Measurements from ENCODE around the gene HOXA11. TPM values are rescaled to one million over a fixed set of nuclear protein-coding genes. Genes with fewer than 3 reads are reported as not detected.

HOXA11 gene
- total RNA-seq, 1 donor from 2014 or later: not detected

GRCh38 chr7:27147199-27148030 is 37.6 kb downstream of the HOXA11 start, which contains the start of gene HOXA6:
HOXA6 (minus strand) TSS chr7:27147774; CDS start chr7:27147749, 25 bp downstream.
- no peak for DNase-seq (ENCODE audit: low spot score)

- no peak for DNase-seq (ENCODE audit: low spot score)
Measured at GRCh38 chr7:27146491-27147198, 38.4 kb downstream of the HOXA11 start.

- no peak for DNase-seq (ENCODE audit: low spot score)
Measured at GRCh38 chr7:27145914-27146412, 39.1 kb downstream of the HOXA11 start.

- DNase-seq (ENCODE audit: low spot score): no peak
Measured at GRCh38 chr7:27145165-27145913, 39.7 kb downstream of the HOXA11 start.

DNA sequence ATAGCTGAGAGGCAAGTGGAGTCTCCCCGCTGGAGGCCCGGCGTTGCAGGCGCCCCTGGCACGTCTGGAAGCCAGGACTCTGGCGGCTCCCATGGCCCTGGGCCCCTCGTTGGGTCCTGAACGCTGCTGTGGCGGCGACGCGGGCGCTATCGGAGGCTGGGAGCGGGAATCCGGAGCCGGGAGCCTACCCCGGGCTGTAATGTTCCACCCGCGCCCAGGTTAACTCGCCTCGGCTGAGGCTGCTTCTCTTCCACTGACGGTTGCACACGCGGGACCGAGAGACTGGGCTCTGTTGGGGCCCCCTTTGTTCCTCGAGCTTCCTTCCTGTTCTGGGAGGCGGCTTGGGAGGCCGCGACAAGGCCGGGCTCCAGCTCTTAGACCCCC is 40.3 kb downstream of the HOXA11 start:
- DNase-seq (ENCODE audit: low spot score): no peak

DNA sequence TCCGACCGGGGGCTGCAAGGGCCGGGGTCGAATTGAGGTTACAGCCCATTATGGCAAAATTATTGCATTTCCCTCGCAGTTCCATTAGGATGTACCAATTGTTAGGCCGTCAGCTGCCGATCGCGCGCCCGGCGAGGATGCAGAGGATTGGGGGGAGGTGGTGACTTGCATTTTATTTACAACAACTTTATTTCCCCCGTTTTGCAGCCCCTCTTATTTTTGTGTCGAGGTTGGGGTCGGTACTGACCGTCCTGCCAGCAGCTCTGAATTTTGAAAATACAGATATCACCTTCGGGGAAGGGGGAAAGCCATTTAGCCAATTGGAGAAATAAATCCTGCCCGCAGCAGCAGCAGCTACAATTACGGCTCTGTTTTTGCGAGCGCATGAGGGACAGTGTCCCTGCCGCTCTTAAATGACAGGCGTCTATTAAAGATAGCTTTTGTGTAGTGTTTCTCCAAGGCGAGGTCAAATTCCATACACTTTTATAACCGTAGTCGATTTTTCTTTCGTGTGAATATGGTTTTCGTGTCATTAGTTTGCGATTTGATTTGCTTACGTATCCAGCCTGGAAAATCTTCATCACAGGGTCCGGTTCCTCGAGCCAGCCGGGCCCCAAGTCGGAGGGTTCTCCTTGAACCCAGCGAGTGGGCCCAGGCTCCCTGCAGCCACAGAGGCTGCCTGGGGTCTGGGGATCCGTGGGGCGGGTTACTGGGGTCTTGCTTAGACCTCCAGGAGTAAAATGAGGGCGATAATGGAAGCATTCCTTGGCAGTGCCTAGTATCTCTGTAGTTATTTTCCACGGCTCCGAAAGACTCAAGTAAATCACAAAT is 40.9 kb downstream of the HOXA11 start:
- DNase-seq (ENCODE audit: low spot score): no peak

DNA sequence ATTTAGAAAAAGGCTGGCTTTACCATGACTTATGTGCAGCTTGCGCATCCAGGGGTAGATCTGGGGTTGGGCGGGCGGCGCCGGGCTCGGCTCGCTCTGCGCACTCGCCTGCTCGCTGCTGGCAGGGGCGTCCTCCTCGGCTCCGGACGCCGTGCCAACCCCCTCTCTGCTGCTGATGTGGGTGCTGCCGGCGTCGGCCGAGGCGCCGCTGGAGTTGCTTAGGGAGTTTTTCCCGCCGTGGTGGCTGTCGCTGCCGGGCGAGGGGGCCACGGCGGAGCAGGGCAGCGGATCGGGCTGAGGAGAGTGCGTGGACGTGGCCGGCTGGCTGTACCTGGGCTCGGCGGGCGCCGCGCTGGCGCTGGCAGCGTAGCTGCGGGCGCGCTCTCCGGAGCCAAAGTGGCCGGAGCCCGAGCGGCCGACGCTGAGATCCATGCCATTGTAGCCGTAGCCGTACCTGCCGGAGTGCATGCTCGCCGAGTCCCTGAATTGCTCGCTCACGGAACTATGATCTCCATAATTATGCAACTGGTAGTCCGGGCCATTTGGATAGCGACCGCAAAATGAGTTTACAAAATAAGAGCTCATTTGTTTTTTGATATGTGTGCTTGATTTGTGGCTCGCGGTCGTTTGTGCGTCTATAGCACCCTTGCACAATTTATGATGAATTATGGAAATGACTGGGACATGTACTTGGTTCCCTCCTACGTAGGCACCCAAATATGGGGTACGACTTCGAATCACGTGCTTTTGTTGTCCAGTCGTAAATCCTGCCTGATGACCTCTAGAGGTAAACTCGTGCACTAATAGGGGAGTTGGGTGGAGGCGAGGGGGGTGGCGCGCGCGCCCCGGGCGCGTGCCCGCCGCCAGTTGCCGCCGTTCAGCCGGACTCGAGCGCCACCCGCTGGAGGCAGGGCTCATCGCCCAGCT is 41.7 kb downstream of the HOXA11 start, which contains the start of gene HOXA5:
Gene HOXA5 (minus strand): TSS at position 659 of the 927 bp plus-strand sequence. CDS start 74 bp downstream, at position 585.
- DNase-seq (ENCODE audit: low spot score): no peak

- no peak for DNase-seq (ENCODE audit: low spot score)
Measured at GRCh38 chr7:27142580-27143022, 42.4 kb downstream of the HOXA11 start.

DNA sequence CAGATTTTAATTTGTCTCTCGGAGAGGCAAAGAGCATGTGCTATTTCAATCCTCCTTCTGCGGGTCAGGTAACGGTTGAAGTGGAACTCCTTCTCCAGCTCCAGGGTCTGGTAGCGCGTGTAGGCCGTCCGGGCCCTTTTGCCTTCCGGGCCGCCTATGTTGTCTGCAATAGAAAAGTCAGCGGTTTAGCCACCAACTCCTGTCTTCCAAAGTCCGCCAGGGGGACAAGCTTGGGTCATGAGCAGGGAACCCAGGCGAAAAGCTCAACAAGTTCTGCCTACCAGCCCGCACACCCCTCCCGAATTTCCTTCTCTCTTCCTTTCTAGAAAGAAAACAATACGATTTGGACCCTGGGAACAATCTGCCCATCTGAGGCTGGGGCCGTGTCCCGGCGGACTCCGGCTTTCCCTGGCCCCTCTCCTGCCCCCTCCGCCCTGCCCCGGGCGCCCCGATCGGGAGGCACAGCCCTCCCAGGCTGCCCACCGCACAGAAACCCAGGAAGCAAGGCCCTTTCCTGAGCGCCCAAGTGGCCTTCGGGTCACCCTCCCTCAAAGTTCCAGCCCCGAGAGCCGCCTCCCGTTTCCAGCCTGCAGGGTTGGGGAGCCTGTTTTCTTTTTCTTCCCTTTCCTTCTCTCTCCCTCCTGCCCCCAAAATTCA is 43.0 kb downstream of the HOXA11 start:
- DNase-seq (ENCODE audit: low spot score): no peak

DNA sequence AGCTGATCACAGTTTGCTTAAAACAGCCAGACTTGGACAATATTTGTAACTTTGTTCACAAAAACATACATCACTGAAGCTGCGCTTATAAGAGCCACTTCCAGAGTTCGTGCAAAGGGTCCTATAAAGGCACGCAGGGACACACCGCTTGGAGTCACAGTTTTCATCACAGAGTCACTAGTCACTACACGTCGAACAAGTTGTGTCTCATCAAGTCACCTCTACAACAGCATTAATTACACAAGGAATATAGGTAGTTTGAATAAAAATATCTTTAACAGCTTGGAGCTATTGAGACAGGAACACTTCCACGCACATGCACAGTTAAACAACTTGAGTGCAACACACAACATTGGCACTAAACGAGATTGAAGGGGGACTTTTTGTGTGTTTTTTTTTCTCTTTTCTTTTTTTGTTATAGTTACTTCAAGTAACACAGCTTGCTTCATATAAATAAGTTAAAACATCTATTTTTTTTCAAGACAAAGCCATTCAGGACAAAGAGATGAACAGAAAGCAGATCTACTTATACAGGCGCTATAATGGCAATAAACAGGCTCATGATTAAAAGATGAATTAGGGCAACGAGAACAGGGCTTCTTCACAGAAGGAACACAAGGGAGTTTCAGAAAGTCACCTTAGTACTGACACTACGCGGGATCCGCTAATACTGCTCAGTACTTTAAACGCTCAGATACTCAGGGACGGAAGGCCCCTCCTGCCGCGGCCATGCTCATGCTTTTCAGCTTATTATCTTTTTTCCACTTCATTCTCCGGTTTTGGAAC is 43.7 kb downstream of the HOXA11 start:
- no peak for DNase-seq (ENCODE audit: low spot score)

DNA sequence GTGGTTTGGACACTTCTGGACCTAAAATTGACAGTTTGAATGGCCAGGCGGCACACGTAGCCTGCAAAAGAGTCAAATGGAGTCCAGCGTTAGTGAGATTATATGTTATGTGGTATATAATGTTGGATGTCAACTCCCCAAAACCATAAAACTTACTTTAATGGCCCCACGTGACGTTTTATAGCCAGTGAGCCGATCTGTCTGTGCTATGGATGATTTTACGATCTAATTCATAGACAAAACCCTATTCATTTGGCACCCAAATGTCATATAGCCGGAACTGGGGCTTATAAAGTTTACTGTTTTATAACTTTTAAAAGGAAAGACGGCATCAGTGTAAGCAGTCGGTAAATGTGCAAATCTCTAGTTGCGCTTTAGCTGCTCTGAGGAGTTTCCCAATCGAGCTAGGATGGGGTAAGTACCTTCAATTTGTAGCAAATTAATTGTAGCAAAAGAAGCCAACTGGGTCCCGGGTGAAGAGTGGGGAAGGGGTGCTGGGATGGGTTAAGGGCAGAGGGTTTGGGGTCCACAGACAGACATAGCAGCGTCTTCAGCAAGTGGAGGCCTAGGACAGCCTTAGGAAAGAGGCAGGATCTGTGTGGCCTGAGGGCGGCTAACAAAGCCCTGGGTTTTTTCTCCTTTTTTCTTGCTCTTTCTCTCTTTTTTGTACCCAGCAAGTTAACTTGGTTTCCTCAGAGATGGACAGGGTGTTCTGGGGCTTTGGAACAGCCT is 44.7 kb downstream of the HOXA11 start:
- DNase-seq (ENCODE audit: low spot score): no peak

- DNase-seq (ENCODE audit: low spot score): no peak
Measured at GRCh38 chr7:27139334-27140125, 45.5 kb downstream of the HOXA11 start.

GRCh38 chr7:27138985-27139333 is 46.1 kb downstream of the HOXA11 start:
- DNase-seq (ENCODE audit: low spot score): no peak

DNA sequence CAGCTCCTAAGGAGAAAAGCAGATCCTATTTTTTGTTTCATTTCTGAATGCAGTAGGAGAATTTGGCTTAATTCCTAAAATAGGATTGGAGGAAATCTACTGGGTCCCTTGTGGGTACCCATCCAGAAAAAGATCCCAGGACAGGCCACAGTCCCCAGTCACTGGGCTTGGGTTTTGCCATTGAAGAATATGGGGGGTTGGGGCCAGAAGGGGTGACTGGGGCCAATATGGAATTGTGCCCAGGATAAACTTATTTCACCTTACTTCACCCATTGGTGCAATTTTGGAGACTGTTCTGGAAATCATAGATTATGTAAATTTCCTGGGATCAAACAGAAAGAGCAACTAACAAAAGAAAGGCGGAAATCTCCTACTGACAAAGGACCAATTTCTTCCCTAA is 46.6 kb downstream of the HOXA11 start:
- DNase-seq (ENCODE audit: low spot score): no peak

DNA sequence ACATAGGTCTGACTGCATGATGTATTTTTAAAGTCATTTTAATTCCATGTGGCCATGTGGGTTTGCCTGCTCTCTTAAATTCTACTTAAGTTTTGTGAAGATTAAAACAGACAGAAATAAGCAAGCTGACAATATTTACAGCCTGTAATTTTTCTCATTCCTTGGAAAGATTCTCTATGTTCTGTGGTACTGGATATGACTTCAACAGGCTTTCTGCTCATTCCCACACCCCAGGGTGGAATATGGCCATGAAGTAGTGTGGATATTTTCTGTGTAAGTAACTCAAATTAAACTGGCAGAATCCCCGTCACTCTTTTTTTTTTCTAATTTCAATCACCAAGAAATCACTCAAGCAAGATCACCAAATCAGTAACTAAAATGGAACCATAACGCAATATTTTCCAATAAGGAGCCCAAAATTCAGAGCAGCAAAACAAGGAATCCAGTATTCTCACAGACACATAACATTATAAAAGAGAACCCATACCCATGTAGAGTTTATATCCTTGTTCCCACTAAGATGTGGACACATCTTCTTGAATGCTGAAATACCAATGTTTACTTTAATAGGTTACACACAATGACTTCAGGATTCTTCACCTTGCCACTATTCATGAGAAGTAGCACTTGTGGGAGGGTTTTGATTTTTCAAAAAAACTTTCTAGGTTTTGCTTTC is 47.3 kb downstream of the HOXA11 start:
- no peak for DNase-seq (ENCODE audit: low spot score)

- no peak for DNase-seq (ENCODE audit: low spot score)
Measured at GRCh38 chr7:27134392-27134791, 50.6 kb downstream of the HOXA11 start.

All from mucosa of gallbladder (tissue), 1 donor.